Measurements from ENCODE around the gene TBL1Y.
"Not testable (repeated sequence)": the region's sequence is repeated elsewhere in the genome, so short reads cannot be mapped to it uniquely, and the experiment has no call there.

The TBL1Y gene

GRCh38 chrY:6977783-6978182 lies 67.3 kb downstream of the TBL1Y start:
- DNase-seq, result no peak

DNA sequence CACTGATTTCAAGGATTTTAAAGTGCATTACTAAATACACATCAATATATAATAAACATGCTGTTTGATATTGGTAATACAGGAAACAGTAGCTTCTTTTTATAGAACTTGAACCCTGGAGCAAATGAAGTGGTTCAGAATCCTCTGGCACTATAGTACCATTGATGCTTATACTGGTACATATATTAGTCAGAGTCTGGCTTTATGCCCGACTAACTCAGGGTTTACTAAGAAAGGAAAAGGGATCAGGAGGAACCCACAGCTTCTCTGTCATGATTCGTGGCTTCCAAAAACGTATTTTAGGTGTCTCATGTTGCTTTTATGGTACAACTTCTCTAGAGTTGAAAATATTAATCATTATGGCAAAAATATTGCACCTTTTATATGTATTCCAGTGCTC lies 72.7 kb downstream of the TBL1Y start:
- no peak for DNase-seq

DNA sequence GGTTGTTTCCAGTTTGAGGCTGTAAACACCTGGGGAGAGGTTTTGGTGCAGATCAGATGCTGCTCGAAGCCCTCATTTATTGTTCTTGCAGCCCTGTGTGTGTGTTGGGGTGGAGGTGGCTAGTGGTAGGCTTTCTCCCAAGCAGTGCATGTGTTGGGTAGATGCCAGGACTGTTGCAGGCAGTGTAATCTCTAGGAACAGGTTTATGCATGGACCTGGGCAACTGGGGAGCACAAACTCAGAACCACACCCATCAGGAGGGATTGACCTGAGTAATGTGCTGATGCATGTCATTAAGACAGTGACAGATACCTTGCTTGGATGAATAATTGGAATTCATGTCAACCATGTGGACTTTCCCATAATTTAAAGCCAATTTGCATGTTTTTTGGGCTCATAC lies 77.3 kb downstream of the TBL1Y start:
- DNase-seq, result no peak

DNA sequence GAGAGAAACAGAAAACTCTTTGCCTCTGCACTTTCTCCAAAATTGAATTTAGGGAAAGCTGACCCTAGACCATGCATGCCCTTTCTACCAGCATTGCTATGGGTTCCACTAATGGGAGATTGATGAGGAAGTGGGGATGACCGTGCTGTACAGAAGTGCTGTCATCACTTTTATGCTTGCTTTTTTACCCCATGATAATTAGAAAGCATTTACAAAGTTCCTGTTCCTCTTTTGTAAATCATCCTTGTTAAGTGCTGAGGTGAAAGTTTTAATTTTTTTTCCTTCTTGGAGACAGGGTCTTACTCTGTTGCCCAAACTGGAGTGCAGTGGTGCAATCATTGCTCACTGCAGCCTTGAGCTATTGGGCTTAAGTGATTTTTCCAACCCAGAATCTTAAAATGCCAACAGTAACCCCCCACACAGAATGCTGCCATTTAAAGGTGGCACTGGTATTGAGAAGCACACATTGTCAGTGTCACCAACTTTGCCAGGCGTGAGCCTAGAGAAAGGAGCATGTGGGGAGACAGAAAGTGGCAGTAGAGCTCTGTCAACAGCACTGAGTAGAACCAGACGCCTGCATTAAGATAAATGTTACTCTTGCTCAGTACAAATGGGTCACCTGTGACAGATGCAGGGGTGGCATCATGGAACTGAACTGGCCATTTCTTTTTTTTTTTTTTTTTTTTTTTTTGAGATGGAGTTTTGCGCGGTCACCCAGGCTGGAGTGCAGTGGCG lies 79.6 kb downstream of the TBL1Y start:
- no peak for DNase-seq

DNA sequence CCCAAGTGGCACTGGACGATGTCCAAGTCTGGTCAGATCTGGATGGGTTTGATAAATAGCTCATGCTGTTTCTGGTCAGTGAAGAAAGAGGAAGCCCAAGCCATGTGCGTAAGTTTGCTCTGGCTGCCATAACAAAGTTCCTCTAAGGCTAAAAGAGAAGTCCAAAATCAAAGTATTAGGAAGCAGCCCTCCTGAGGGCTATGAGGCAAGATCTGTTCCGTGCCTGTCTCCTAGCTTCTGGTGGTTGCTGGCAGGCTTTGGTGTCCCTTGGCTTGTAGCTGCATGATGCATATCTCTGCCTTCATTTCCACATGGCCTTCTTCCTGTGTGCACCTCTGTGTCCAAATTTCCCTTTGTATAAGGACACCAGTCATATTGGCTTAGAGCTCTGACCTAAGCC lies 81.5 kb downstream of the TBL1Y start:
- DNase-seq, result no peak

- no peak for DNase-seq
Observed at GRCh38 chrY:6995987-6996386, 85.5 kb downstream of the TBL1Y start.

GRCh38 chrY:6997503-6998066 lies 87.1 kb downstream of the TBL1Y start:
- DNase-seq, result no peak

DNA sequence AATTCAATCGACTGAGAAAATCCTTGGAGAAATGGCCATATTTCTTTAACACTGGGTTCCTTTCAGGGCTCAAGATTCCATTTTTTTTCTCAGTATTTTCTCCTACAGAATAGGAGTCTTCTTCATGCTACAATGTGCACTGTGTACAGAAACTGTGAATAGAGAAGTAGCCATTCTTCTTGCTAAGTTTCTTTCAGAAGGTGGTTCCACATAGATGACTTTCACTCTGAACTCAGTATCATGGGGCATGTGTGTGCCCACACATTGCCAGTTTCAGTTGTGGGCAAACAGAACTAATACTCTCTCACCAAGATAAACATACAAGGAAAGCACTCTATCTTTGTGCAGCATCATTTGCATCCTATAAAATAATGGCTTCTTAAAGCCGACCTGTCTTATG lies 89.4 kb downstream of the TBL1Y start:
- no peak for DNase-seq

GRCh38 chrY:7002581-7002980 lies 92.1 kb downstream of the TBL1Y start:
- DNase-seq, result no peak

- no peak for DNase-seq
Observed at GRCh38 chrY:7007911-7008310, 97.4 kb downstream of the TBL1Y start.

DNA sequence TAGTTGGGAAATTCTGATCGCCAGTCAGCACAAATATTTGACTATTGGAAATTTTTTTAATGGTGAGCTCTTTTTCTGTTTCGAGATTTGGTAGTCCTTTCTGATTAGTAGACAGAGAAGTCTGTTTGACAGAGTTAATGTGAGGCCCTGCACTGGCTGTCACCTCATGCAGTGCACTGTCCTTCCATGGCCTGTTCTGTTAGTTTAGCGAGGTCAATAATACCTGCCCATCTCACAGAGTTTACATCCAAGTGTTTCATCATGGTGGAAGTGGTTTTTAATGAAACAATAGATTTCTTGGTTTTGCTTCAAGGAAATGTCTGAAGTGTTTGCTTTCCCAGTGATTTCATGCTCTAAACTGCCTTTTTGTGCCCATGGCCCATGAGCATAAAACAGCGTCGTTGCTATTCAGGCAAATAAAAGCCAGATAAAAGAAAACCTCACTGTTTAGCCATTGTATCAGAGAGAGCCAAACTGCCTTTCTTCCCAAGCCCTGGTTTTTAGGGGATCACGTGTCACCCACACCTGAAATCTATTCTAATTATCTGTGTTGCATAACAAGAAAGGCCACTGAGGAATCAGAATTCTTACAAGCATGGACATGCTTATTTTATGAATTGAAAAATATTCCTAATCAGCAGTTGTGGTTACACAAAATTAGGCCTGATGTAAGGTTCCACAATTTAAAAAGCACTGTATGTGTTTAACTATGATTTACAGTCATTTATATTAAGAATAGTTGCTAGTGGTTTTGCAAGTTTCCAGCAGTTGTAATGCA lies 98.3 kb downstream of the TBL1Y start:
- no peak for DNase-seq

DNA sequence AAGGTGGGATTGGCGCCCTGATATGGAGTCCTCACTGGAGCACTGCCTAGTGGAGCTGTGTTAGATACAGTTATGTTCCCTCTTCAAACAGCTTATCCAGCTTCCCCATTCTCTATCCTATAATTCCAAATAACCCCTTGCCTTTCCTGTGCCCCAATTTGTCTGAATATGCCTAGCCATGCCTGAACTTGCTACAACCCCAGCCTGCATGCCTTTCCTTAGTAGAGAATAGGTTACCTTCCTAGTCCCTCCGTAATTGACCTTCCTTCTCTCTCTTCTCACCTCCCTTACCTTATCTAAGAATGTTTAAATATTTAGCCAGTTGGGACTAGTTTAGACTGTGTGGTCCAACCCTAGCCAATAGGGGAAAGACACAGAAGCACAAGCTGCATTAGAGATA lies 102.6 kb downstream of the TBL1Y start:
- DNase-seq, result no peak

- DNase-seq, result no peak
Observed at GRCh38 chrY:7016521-7016920, 106.0 kb downstream of the TBL1Y start.

- DNase-seq, result no peak
Observed at GRCh38 chrY:7017244-7018080, 107.0 kb downstream of the TBL1Y start.

DNA sequence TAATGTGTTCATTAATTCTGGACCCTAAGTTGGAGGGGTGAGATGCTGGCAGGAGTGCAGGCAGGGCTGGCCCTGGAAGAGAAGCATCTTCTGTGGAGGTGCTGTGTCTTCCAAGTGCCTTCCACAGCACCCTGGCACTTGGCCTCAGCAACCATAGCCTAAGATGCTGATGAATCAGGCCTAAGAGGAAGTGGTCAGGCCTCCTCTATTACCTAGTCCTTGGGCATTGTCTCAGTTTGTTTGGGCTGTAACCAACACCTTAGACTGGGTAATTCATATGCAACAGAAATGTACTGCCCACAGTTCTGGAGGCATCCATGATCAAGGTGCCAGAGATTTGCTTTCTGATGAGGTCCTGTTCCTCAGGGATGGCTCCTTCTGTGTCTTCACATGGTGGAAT lies 128.5 kb downstream of the TBL1Y start:
- DNase-seq, result no peak

DNA sequence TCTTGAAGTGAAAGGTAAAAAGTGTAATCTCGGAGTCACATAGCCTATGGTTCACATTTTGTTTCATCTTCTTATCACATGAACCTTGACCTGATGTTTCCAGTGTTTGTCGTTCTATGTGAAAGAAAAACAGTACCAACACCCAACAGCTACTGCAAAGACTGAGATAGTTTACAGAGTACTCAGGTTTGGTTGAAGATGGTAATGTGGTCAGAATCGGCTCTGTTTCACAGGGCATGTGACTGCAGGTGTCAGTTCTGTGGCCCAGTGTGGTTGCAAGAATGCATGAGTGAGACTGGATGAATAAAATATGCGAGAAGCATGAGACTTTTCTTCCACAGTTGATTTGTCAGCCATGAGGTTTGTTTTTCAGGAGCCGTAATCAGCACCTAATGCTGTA lies 130.2 kb downstream of the TBL1Y start:
- DNase-seq, result no peak

GRCh38 chrY:7041983-7042382 lies 131.5 kb downstream of the TBL1Y start:
- DNase-seq, result no peak

- DNase-seq, result not testable (repeated sequence)
Observed at GRCh38 chrY:7052461-7052860, 142.0 kb downstream of the TBL1Y start.

GRCh38 chrY:7056886-7057285 lies 146.4 kb downstream of the TBL1Y start:
- no peak for DNase-seq

DNA sequence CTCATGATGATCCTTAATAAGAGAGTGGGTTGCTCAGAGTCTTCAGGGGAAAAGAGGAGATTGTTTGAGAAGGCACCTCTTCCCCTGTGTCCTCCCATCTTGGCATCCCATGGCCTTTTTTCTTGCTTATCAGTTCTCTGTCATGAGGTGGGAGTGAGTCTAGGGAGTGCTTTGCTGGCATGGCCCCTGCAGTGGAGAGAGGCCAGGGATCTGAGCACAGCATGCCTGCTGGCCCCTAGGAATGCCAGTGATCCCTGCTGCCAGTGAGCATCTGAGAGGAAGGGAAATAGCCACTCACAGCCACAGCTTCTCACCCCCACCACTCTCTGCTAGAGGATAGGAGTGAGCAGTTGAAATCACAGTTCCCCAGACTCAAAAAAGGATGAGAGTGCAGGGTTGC lies 168.2 kb downstream of the TBL1Y start:
- no peak for DNase-seq

GRCh38 chrY:7080548-7080947 lies 170.1 kb downstream of the TBL1Y start:
- not testable (repeated sequence) for DNase-seq

DNA sequence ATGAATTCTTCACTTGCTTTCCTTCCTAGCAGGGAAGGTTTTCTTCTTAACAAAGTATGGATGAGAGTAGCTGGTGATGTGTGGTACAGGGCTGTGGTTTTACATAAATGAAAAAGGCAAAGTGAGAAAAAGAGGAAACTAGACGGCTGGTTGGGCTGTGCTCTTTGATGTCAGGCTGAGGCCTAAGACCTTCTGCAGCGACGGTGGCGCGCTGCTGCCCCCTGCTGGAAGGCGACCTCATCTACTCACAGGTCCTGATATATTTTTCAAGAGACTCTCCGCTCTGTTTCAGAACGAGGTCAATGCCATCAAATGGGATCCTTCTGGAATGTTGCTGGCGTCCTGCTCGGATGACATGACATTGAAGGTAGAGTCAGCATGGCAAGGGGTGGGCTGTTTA lies 175.1 kb downstream of the TBL1Y start:
- DNase-seq, result peak; percentile 69

DNA sequence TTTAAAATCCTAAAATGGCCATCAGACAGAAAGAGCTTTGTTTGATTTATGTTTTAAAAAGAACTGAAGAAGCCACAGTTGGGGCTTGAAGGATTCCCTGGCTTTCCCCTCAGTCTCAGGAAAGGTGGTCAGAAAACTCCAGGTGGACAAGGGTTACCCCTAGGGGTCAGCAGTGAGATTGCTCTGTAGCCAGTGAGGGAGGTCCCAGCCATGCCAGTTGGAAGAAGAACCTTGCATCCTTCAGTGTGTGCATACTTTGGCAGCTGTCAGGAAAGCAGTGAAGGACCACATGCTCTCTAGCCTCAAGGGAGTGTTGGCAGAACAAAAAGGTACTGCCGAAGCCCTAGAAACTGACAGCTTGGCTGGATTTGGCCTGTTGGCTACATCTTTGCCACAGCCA lies 182.3 kb downstream of the TBL1Y start:
- DNase-seq, result no peak
